NCI-H187 treated with DMSO at 0.1 percent for 48 hours (cell line): Measurements from ENCODE around the gene ZBTB12.
"Not testable (repeated sequence)": the region's sequence is repeated elsewhere in the genome, so short reads cannot be mapped to it uniquely, and the experiment has no call there.

Experiments used
- DNase-seq: peaks from one replicate; lab custom pipeline; 2025; lab: John Stamatoyannopoulos, UW

ZBTB12 gene

GRCh38 chr6:31874836-31875572, 26.9 kb downstream of the ZBTB12 start:
- DNase-seq: no peak

- no peak for DNase-seq
These were observed 27.7 kb downstream of the ZBTB12 start for GRCh38 chr6:31874084-31874670.

- DNase-seq: no peak
These were observed 30.7 kb downstream of the ZBTB12 start for GRCh38 chr6:31871046-31871659.

GRCh38 chr6:31870385-31870921, 31.4 kb downstream of the ZBTB12 start:
- DNase-seq: no peak

GRCh38 chr6:31869343-31869742, 32.5 kb downstream of the ZBTB12 start:
- DNase-seq: no peak

GRCh38 chr6:31868658-31868971, 33.3 kb downstream of the ZBTB12 start:
- DNase-seq: not testable (repeated sequence)

GRCh38 chr6:31865205-31866118, 36.4 kb downstream of the ZBTB12 start:
- DNase-seq: no peak

GRCh38 chr6:31864818-31865204, 37.1 kb downstream of the ZBTB12 start:
- DNase-seq: no peak

- DNase-seq: not testable (repeated sequence)
These were observed 37.7 kb downstream of the ZBTB12 start for GRCh38 chr6:31864123-31864562.

GRCh38 chr6:31862344-31863235, 39.3 kb downstream of the ZBTB12 start, which contains the start of gene NEU1:
TSS of gene NEU1 (minus strand) at chr6:31862821. CDS start at chr6:31862776, 45 bp downstream.
- peak; percentile 96 for DNase-seq

- DNase-seq: no peak
These were observed 40.0 kb downstream of the ZBTB12 start for GRCh38 chr6:31861919-31862343.

GRCh38 chr6:31861150-31861549, 40.7 kb downstream of the ZBTB12 start:
- DNase-seq: no peak

- DNase-seq: no peak
These were observed 41.5 kb downstream of the ZBTB12 start for GRCh38 chr6:31860349-31860748.

- DNase-seq: no peak
These were observed 42.0 kb downstream of the ZBTB12 start for GRCh38 chr6:31859923-31860322.

GRCh38 chr6:31858707-31859106, 43.2 kb downstream of the ZBTB12 start:
- DNase-seq: no peak

GRCh38 chr6:31857774-31858173, 44.1 kb downstream of the ZBTB12 start:
- not testable (repeated sequence) for DNase-seq

GRCh38 chr6:31851980-31852718, 49.7 kb downstream of the ZBTB12 start:
- not testable (repeated sequence) for DNase-seq

GRCh38 chr6:31851485-31851832, 50.4 kb downstream of the ZBTB12 start:
- no peak for DNase-seq

- DNase-seq: no peak
These were observed 51.0 kb downstream of the ZBTB12 start for GRCh38 chr6:31850765-31851484.
